ENCODE results near the gene CRIP3. TPM values are rescaled to one million over a fixed set of nuclear protein-coding genes. Genes with fewer than 3 reads are reported as not detected.

Gene CRIP3, protein sequence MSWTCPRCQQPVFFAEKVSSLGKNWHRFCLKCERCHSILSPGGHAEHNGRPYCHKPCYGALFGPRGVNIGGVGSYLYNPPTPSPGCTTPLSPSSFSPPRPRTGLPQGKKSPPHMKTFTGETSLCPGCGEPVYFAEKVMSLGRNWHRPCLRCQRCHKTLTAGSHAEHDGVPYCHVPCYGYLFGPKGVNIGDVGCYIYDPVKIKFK
- not detected in 2 replicates for total RNA-seq

DNA sequence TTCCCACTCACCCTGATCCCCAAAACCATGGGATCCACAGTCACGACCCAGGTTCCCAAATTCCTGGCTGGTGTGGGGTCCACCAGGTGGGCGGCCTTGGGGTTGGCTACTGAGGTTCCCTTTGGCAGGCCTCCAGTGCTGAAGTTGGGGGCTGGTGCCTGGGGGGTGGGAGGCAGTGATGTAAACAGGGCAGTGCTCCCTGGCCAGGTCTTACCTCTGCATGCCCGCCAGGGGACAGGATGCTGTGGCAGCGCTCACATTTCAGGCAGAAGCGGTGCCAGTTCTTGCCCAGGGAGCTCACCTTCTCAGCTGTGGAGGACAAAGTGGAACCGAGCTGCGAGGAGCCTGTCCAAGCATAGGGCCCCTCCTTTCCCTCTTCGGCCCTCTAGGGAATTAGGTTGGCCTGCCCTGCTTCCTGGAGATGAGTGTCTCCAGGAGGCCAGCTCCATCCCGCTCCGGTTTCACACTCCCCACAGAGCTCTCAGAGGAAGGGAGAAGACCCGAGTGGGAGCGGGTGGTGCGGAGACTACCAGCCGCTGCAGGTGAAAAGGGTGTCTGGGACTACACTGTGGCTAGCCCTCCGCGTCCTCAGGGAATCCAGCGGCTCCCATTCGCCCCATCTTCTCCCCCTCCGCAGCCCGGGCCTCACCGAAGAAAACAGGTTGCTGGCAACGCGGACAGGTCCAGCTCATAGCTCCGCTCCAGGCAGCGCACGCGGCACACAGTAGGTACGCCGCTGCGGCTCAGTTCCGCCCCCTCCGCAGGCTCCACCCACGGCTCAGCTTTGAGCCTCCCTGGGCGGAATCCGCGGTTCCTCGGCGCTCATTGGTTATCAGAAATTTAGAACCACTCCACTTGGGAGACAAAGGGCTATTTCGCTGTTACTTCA lies at the start of gene CRIP3:
Gene CRIP3 (minus strand): TSS at position 726 of the 889 bp plus-strand sequence. CDS start 34 bp downstream, at position 692.

GRCh38 chr6:43297644-43298564 lies 10.7 kb downstream of the CRIP3 start, which contains the start of gene SLC22A7:
TSS of gene SLC22A7 (plus strand) at chr6:43298260. CDS start at chr6:43298359, 99 bp downstream.

Small RNA genes lying within 50 kb of the gene (small RNA-seq; reads per million reads assigned to genes)
- not detected for gene RPL12P47

Other genes starting within 250 kb of the CRIP3 start
- 19.1 and 26.5 TPM in 2 replicates for gene MRPL2, start 249.4 kb downstream of the CRIP3 start, total RNA-seq
- 15.9 and 17.0 TPM in 2 replicates for gene KLC4, start 249.2 kb downstream of the CRIP3 start, total RNA-seq
- 12.0 and 35.6 TPM in 2 replicates for gene PTK7, start 232.5 kb downstream of the CRIP3 start, total RNA-seq
- gene SRF, start 137.6 kb downstream of the CRIP3 start, total RNA-seq: 24.8 TPM in 2 replicates
- 24.9 and 31.7 TPM in 2 replicates for gene CUL9, start 126.6 kb downstream of the CRIP3 start, total RNA-seq
- 30.8 and 45.7 TPM in 2 replicates for gene DNPH1, start 79.3 kb downstream of the CRIP3 start, total RNA-seq
- gene TTBK1, start 65.3 kb downstream of the CRIP3 start, total RNA-seq: 0.10 TPM in 1 of 2 replicates, not detected in the other
- gene SLC22A7, start 10.6 kb downstream of the CRIP3 start, total RNA-seq: not detected in 2 replicates
- 8.8 and 9.6 TPM in 2 replicates for gene ZNF318, start 60.8 kb upstream of the CRIP3 start, total RNA-seq
- 21.1 and 23.8 TPM in 2 replicates for gene ABCC10, start 118.7 kb upstream of the CRIP3 start, total RNA-seq
- 0.33 TPM in 1 of 2 replicates, not detected in the other for gene DLK2, start 146.7 kb upstream of the CRIP3 start, total RNA-seq
- 15.4 and 16.0 TPM in 2 replicates for gene TJAP1, start 168.7 kb upstream of the CRIP3 start, total RNA-seq
- gene LRRC73, start 201.5 kb upstream of the CRIP3 start, total RNA-seq: 0.19 and 0.65 TPM in 2 replicates
- gene YIPF3, start 208.1 kb upstream of the CRIP3 start, total RNA-seq: 131 and 133 TPM in 2 replicates
- gene POLR1C, start 208.3 kb upstream of the CRIP3 start, total RNA-seq: 34.9 and 39.5 TPM in 2 replicates